Prostate gland (tissue), 2 donors: ENCODE measurements around the gene CASP6. TPM values are rescaled to one million over a fixed set of nuclear protein-coding genes. Genes with fewer than 3 reads are reported as not detected.

ENCODE experiments used
- DNase-seq: peaks from one replicate; pipeline ENCODE4 v3.0.0-alpha.2; 2019; ENCODE audit warnings: low spot score
- H3K27ac ChIP-seq, 2 donors: fragments of 200-600 bp; sonication (generic); 2 replicates each; pipeline ENCODE4 v1.5.1; 2017 to 2019
- H3K27me3 ChIP-seq: fragments of 200-600 bp; sonication (generic); replicated peaks from 2 replicates; pipeline ENCODE4 v1.5.1; 2019; ENCODE audit not compliant: insufficient read depth
- H3K36me3 ChIP-seq, 2 donors: fragments of 200-600 bp; sonication (generic); 1 replicate in 1 of 2; 2 replicates in 1 of 2; pipeline versions ENCODE4 v1.5.1 to v1.8.1; 2017 to 2019
- H3K4me1 ChIP-seq: fragments of 200-600 bp; sonication (generic); replicated peaks from 2 replicates; pipeline ENCODE4 v1.5.1; 2019
- H3K4me3 ChIP-seq, 2 donors: fragments of 200-600 bp; sonication (generic); 2 replicates each; pipeline ENCODE4 v1.5.1; 2017 to 2019
- H3K9me3 ChIP-seq: fragments of 200-600 bp; sonication (generic); 2 replicates; pipeline ENCODE4 v1.5.1; 2017
- CTCF ChIP-seq, 4 experiments: fragments of 200-600 bp in 2 of 4; fragments of 450-650 bp in 2 of 4; sonication (generic) in 2 of 4; IDR thresholded peaks; 1 replicate in 3 of 4; 2 replicates in 1 of 4; pipeline ENCODE4 v1.5.1; 2016 to 2019; ENCODE audit warnings: antibody characterized with exemption in 4 of 4, mild to moderate bottlenecking in 2 of 4, moderate library complexity in 2 of 4
- POLR2A ChIP-seq: fragments of 450-650 bp; IDR thresholded peaks from one replicate; pipeline ENCODE4 v1.6.1; 2016; ENCODE audit warnings: antibody characterized with exemption, mild to moderate bottlenecking
- POLR2AphosphoS5 ChIP-seq: sonication (generic); formaldehyde crosslinking; IDR thresholded peaks from one replicate; pipeline ENCODE4 v1.6.1; 2017; ENCODE audit warnings: antibody characterized with exemption
- WGBS: methylation state at CpG from one replicate; pipeline ENCODE4 v1.1.5; 2018; 5-methylcytosine and 5-hydroxymethylcytosine counted together
- intact Hi-C: fragments of 100-400 bp; cut with DNase I; formaldehyde crosslinking; loops from one replicate; pipeline ENCODE4 v1.14.2; 2022
- total RNA-seq, 2 donors: library from RNA; depleted of rRNA; stranded (reverse); fragments of >200 nt; gene quantifications; one replicate each; pipeline ENCODE4 v1.1.0, GENCODE V29; 2016

Gene CASP6
- total RNA-seq, 2 donors from 2014 or later: 17.6 to 37.0 TPM

DNA sequence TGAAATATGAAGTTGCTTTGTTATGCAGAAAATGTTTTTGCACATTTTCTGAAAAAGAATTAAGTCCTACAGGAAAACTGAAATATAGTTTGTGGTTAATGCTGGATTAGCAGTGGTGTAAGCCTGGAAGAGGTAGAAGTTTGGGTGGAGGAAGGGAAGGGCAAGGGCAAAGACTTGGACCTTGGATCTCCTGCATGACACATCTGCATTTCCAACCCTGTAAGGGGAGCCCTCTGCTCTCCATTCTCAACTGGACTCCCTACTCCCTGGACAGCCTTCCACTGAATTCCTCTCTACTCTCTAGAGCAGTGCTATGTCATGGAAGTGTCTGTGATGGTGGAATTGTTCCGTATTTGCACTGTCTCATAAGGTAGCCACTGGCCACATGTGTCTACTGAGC is 4.6 kb downstream of the CASP6 start:
- Histone ChIP-seq H3K27me3 (no peaks in the 10 kb centered on the region), H3K4me1 (no peaks in the 10 kb centered on the region), H3K4me3 (no peak overlapping the region), H3K9me3 (no peaks in the 10 kb centered on the region), H3K27ac (no peak overlapping the region), H3K36me3 (no peaks in the 10 kb centered on the region)
- DNase-seq: no peak
- no peak for TF ChIP-seq CTCF (IDR thresholded peaks at IDR 0.05)
- TF ChIP-seq POLR2AphosphoS5: no peak
- no peak for TF ChIP-seq POLR2A
- WGBS: 100% methylated on average over 1 of the region's 1 CpG
- intact Hi-C loops: loop anchor here (10.0 kb wide), 1 partner anchor 276 kb away; no protein-coding TSS in a partner anchor

DNA sequence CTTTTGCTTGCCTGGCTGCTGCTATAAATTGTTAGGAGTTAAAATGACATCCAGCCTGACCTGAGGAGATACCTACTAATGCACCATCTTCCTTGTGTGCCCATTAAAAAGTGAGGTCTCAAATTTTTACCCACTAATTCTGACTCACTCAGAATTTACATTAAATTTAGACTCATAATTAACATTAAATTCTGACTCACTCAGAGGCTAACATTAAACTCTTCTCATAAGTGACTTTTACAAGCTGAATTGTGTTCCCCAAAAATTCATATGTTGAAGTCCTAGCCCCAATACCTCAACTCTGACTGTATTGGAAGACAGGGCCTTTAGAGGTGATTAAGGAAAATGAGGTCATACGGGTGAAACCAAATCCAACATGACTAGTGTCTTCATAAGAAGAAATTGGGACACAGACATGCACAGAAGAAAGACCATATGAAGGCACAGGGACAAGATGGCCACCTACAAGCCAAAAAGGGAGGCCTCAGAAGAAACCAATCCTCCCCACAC is 11.8 kb downstream of the CASP6 start:
- no peaks in the 10 kb centered on the region for H3K27me3 ChIP-seq
- WGBS: 93% methylated on average over 1 of the region's 1 CpG
- no peaks in the 10 kb centered on the region for H3K4me1 ChIP-seq
- no peaks in the 10 kb centered on the region for H3K9me3 ChIP-seq
- H3K27ac ChIP-seq: no peak overlapping the region
- intact Hi-C loops: loop anchor here (10.0 kb wide), 1 partner anchor 283 kb away; no protein-coding TSS in a partner anchor
- peaks cover 0 to 5% of the 10 kb centered on the region in 2 donors for H3K36me3 ChIP-seq
- no peak for DNase-seq
- no peak overlapping the region for H3K4me3 ChIP-seq
- TF ChIP-seq POLR2A: no peak
- TF ChIP-seq CTCF (IDR thresholded peaks at IDR 0.05): no peak
- TF ChIP-seq POLR2AphosphoS5: no peak

DNA sequence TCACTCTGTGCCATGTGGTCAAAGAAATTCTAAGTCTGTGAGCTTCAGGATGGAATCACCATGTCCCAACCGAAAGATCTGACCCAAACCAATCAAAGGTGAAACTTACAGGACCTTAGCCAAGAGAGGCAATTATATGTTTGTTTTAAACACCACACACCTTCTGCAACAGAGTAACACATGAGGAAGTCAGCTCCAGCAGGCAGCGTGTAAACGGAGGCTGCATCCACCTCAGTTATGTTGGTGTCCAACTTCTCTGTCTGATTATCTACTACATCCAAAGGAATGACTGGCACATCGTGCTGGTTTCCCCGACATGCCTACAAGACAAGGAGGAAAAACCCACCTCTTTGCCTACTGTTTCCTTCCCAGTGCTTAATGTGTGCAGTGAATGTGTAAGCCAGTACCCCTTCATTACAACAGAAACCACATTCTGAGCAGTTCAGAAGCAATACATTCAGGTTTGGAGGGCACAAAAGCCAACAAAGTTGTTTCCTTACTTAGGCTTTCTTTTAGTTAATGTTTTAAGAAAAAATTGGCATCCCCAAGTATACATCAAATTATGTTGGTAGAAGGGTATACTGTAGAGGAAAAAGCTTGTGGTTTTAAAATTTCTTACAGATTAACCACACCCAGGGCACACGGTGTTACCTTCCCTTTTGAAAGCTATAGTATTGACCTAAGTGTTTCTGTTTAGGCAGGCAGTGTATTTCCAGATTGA is 12.4 kb downstream of the CASP6 start:
- 88% methylated on average over 6 of the region's 6 CpGs for WGBS
- intact Hi-C loops: loop anchor here (10.0 kb wide), 1 partner anchor 284 kb away; no protein-coding TSS in a partner anchor
- H3K36me3 ChIP-seq: peaks cover 0 to 5% of the 10 kb centered on the region in 2 donors
- no peaks in the 10 kb centered on the region for H3K27me3 ChIP-seq
- H3K4me3 ChIP-seq: no peak overlapping the region
- no peak for DNase-seq
- no peak overlapping the region for H3K27ac ChIP-seq
- H3K9me3 ChIP-seq: no peaks in the 10 kb centered on the region
- TF ChIP-seq POLR2A (no peak), CTCF (IDR thresholded peaks at IDR 0.05) (no peak), POLR2AphosphoS5 (no peak)
- no peaks in the 10 kb centered on the region for H3K4me1 ChIP-seq

GRCh38 chr4:109684727-109685126 is 18.5 kb downstream of the CASP6 start:
- Histone ChIP-seq H3K27ac (no peak overlapping the region), H3K9me3 (no peaks in the 10 kb centered on the region), H3K36me3 (no peaks in the 10 kb centered on the region), H3K4me1 (no peaks in the 10 kb centered on the region), H3K4me3 (no peak overlapping the region), H3K27me3 (no peaks in the 10 kb centered on the region)
- DNase-seq: no peak
- TF ChIP-seq CTCF (IDR thresholded peaks at IDR 0.05): no peak
- intact Hi-C loops: no loop called here
